HepG2 (cell line): ENCODE measurements around the gene SMIM1. TPM values are rescaled to one million over a fixed set of nuclear protein-coding genes. Genes with fewer than 3 reads are reported as not detected.

ENCODE experiments used
- ATAC-seq: fragments of 200-7000 bp; cut with Tn5 transposase; 3 replicates; pipeline ENCODE4 v1.9.1; 2020; ENCODE audit warnings: mild to moderate bottlenecking, moderate library complexity
- Bru-seq: library from RNA; stranded (reverse); fragments of 400-500 nt; gene quantifications from one replicate; lab custom pipeline; 2021; lab: Mats Ljungman, UMichigan
- BruChase-seq, 2 experiments: library from RNA; stranded (reverse); fragments of 400-500 nt; gene quantifications; one replicate each; lab custom pipeline; 2021; lab: Mats Ljungman, UMichigan
- BruUV-seq: library from RNA; stranded (reverse); fragments of 400-500 nt; replicated peaks from 2 replicates; lab custom pipeline; 2021; lab: Mats Ljungman, UMichigan
- CTCF ChIA-PET: fragments of 300-600 bp; formaldehyde crosslinking; extraction: SDS; loops from one replicate; lab custom pipeline; 2021; ENCODE audit warnings: low total read pairs, inconsistent platforms, low intra/inter-chr PET ratio; lab: Yijun Ruan, JAX
- POLR2A ChIA-PET: fragments of 350-600 bp; sonication (Branson Sonifier 250); formaldehyde crosslinking; loops from one replicate; lab custom pipeline; 2020; ENCODE audit warnings: antibody characterized with exemption, inconsistent platforms; lab: Yijun Ruan, JAX
- DNase-seq: peaks from one replicate; pipeline ENCODE4 v3.0.0-alpha.2; 2015; ENCODE audit warnings: low spot score
- FAIRE-seq: peaks from 3 replicates; lab custom pipeline; 2011; peaks lifted over from hg19 to GRCh38; lab: Jason Lieb, UNC
- H2AFZ ChIP-seq: one replicate; pipeline ENCODE4 v1.6.1; 2011; ENCODE audit warnings: low read length, inconsistent platforms
- H3K27ac ChIP-seq: fragments of 300-600 bp; 3 replicates; pipeline ENCODE4 v1.8.0; 2011; ENCODE audit warnings: mixed run types, mild to moderate bottlenecking, mixed read lengths, low read length, inconsistent platforms; ENCODE audit not compliant: insufficient read depth; ENCODE audit errors: extremely low read length
- H3K27me3 ChIP-seq, 2 experiments: fragments of 200-600 bp in 1 of 2; 2 replicates in 1 of 2; 3 replicates in 1 of 2; pipeline versions ENCODE4 v1.6.0 to v1.8.0; 2011; ENCODE audit warnings: low read length in 2 of 2, mild to moderate bottlenecking in 2 of 2, moderate library complexity in 2 of 2, inconsistent platforms in 1 of 2; ENCODE audit not compliant: insufficient read depth in 2 of 2, control insufficient read depth in 1 of 2
- H3K36me3 ChIP-seq, 2 experiments: fragments of 200-600 bp in 1 of 2; replicated peaks in 1 of 2; 2 replicates in 1 of 2; 3 replicates in 1 of 2; pipeline versions ENCODE4 v1.5.1 to v1.8.0; 2011; ENCODE audit warnings: low read length in 2 of 2, inconsistent platforms in 1 of 2; ENCODE audit not compliant: insufficient read depth in 2 of 2, control insufficient read depth in 1 of 2
- H3K4me1 ChIP-seq: 2 replicates; pipeline ENCODE4 v1.5.1; 2012; ENCODE audit warnings: low read length, inconsistent platforms; ENCODE audit not compliant: insufficient read depth
- H3K4me2 ChIP-seq: 2 replicates; pipeline ENCODE4 v1.6.0; 2011; ENCODE audit warnings: low read depth, low read length, inconsistent platforms
- H3K4me3 ChIP-seq, 3 experiments: fragments of 200-600 bp in 1 of 3; sonication (generic), shearing (Covaris generic) in 1 of 3; replicated peaks in 1 of 3; 2 replicates each; pipeline ENCODE4 v1.5.1; 2011 to 2016; ENCODE audit warnings: low read length in 3 of 3, inconsistent platforms in 2 of 3, low read depth in 2 of 3, mild to moderate bottlenecking in 2 of 3, control low read depth in 1 of 3, mixed read lengths in 1 of 3; ENCODE audit not compliant: insufficient read depth in 1 of 3
- H3K79me2 ChIP-seq: one replicate; pipeline ENCODE4 v1.6.1; 2011; ENCODE audit warnings: low read length, inconsistent platforms; ENCODE audit not compliant: insufficient read depth
- H3K9ac ChIP-seq: 2 replicates; pipeline ENCODE4 v1.6.0; 2011; ENCODE audit warnings: mild to moderate bottlenecking, low read depth, low read length, inconsistent platforms; ENCODE audit not compliant: insufficient read depth
- H3K9me3 ChIP-seq: 2 replicates; pipeline ENCODE4 v1.5.1; 2012; ENCODE audit warnings: mild to moderate bottlenecking, low read length
- H4K20me1 ChIP-seq: 2 replicates; pipeline ENCODE4 v1.6.0; 2011; ENCODE audit warnings: inconsistent platforms, mild to moderate bottlenecking, low read length, moderate library complexity; ENCODE audit not compliant: insufficient read depth
- FOXP1 ChIP-seq, 2 experiments: fragments of 450-650 bp in 1 of 2; IDR thresholded peaks; 2 replicates each; pipeline ENCODE4 v1.6.1; 2017 to 2018; ENCODE audit warnings: antibody characterized with exemption in 1 of 2
- HNRNPK ChIP-seq: fragments of 200-400 bp; formaldehyde crosslinking; IDR thresholded peaks from 2 replicates; pipeline ENCODE4 v1.6.1; 2018; ENCODE audit warnings: low read length, low read depth, moderate library complexity, mild to moderate bottlenecking; ENCODE audit not compliant: poor library complexity, severe bottlenecking
- HOXA3 ChIP-seq: sonication (generic); formaldehyde crosslinking; IDR thresholded peaks from 2 replicates; pipeline ENCODE4 v1.5.0; 2020; ENCODE audit warnings: missing genetic modification reagents
- MED1 ChIP-seq: sonication (generic); formaldehyde crosslinking; IDR thresholded peaks from 2 replicates; pipeline ENCODE4 v1.4.0; 2020; ENCODE audit warnings: missing genetic modification reagents
- SRF ChIP-seq: IDR thresholded peaks from 2 replicates; pipeline ENCODE4 v1.6.1; 2011; ENCODE audit warnings: mild to moderate bottlenecking, low read depth, low read length, moderate library complexity
- TAF15 ChIP-seq: fragments of 200-400 bp; formaldehyde crosslinking; IDR thresholded peaks from one replicate; pipeline ENCODE4 v1.6.1; 2018; ENCODE audit warnings: mild to moderate bottlenecking, low read depth, low read length; ENCODE audit not compliant: poor library complexity, severe bottlenecking
- THRA ChIP-seq: sonication (generic); formaldehyde crosslinking; IDR thresholded peaks from 2 replicates; pipeline ENCODE4 v1.4.0; 2020; ENCODE audit warnings: missing genetic modification reagents, borderline replicate concordance
- ZNF160 ChIP-seq: sonication (generic); formaldehyde crosslinking; IDR thresholded peaks from 2 replicates; pipeline ENCODE4 v1.8.0; 2022; ENCODE audit warnings: mild to moderate bottlenecking, inconsistent platforms, missing genetic modification reagents
- ZNF205 ChIP-seq: IDR thresholded peaks from 2 replicates; pipeline ENCODE4 v1.6.1; 2018; ENCODE audit warnings: missing biosample characterization, missing genetic modification reagents
- ZNF230 ChIP-seq: sonication (generic); formaldehyde crosslinking; IDR thresholded peaks from 2 replicates; pipeline ENCODE4 v1.4.0; 2020; ENCODE audit warnings: mild to moderate bottlenecking, missing genetic modification reagents
- ZNF260 ChIP-seq: sonication (generic); formaldehyde crosslinking; IDR thresholded peaks from 2 replicates; pipeline ENCODE4 v1.4.0; 2020; ENCODE audit warnings: missing genetic modification reagents, low read depth, mild to moderate bottlenecking, borderline replicate concordance
- ZNF34 ChIP-seq: sonication (generic); formaldehyde crosslinking; IDR thresholded peaks from 2 replicates; pipeline ENCODE4 v1.4.0; 2020; ENCODE audit warnings: mild to moderate bottlenecking, missing genetic modification reagents, borderline replicate concordance
- ZNF768 ChIP-seq: sonication (generic); formaldehyde crosslinking; IDR thresholded peaks from 2 replicates; pipeline ENCODE4 v1.4.0; 2020; ENCODE audit warnings: missing genetic modification reagents
- WGBS: methylation state at CpG from one replicate; pipeline ENCODE4 v1.1.6; 2017; ENCODE audit warnings: low lambda C conversion rate; 5-methylcytosine and 5-hydroxymethylcytosine counted together
- in situ Hi-C: cut with HindIII; loops from 2 replicates; pipeline ENCODE4 v1.10.0; 2017; ENCODE audit warnings: low pct_unique_long_range_greater_than_20kb; ENCODE audit not compliant: extremely low pct_ligation_motif_present
- intact Hi-C: fragments of 100-400 bp; cut with micrococcal nuclease; formaldehyde crosslinking; loops from one replicate; pipeline ENCODE4 v1.10.0; 2022; ENCODE audit not compliant: unreplicated experiment
- long read RNA-seq, 2 experiments: library from RNA in 1 of 2; library from polyadenylated mRNA in 1 of 2; stranded (forward) in 1 of 2; unstranded in 1 of 2; transcript quantifications; one replicate each; pipeline ENCODE4 v2.0.0, GENCODE V29; 2019 to 2022
- polyA minus RNA-seq, 3 experiments: library from RNA; depleted of rRNA, polyadenylated mRNA; stranded (reverse); fragments of >200 nt; gene quantifications; 2 replicates each; pipeline ENCODE4 v1.2.3, GENCODE V29; 2011; ENCODE audit warnings: low replicate concordance in 1 of 3
- polyA plus RNA-seq, 8 experiments: library from polyadenylated mRNA; depleted of rRNA in 3 of 8; stranded (reverse) in 7 of 8; unstranded in 1 of 8; fragments of >200 nt; fragmentation: Illumina TruSeq in 4 of 8; extraction: Trizol in 4 of 8; gene quantifications; 2 replicates each; pipeline versions ENCODE4 v1.2.1 to v1.2.3, GENCODE V29; 2011 to 2016; ENCODE audit warnings: low read depth in 4 of 8, missing spikeins in 1 of 8, mixed read lengths in 1 of 8; ENCODE audit not compliant: insufficient read depth in 1 of 8
- total RNA-seq, 5 experiments: library from RNA; depleted of rRNA; stranded (reverse); fragments of >200 nt; fragmentation: Illumina TruSeq; extraction: Trizol; gene quantifications; 2 replicates each; pipeline ENCODE4 v1.2.3, GENCODE V29; 2016; ENCODE audit warnings: low read depth in 1 of 5
- TF ChIP-seq, protein P1 (sequence below): IDR thresholded peaks from 2 replicates; pipeline ENCODE4 v1.6.1; 2016; ENCODE audit warnings: control low read depth

SMIM1 gene, protein sequence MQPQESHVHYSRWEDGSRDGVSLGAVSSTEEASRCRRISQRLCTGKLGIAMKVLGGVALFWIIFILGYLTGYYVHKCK
- total RNA-seq (2016; rRNA removed; fragmentation: Illumina TruSeq; extraction: Trizol) (55.8 and 56.3 TPM in 2 replicates), polyA plus RNA-seq (2011; rRNA removed) (12.4 and 22.2 TPM in 2 replicates), polyA minus RNA-seq (2011; rRNA and poly(A)+ RNA removed; ENCODE audit: low replicate concordance) (29.5 TPM in 1 of 2 replicates, not detected in the other), Bru-seq, nascent RNA (percentile 85 among the genes with signal in this experiment), BruChase-seq, experiment 1, labeled RNA remaining after a 6-hour chase (percentile 50 among the genes with signal in this experiment), BruChase-seq, experiment 2, labeled RNA remaining after a 2-hour chase (percentile 56 among the genes with signal in this experiment)
- 360 and 516 TPM in 2 replicates for total RNA-seq (2016; cell fraction: cytosol; rRNA removed; fragmentation: Illumina TruSeq; extraction: Trizol; ENCODE audit: low read depth)
- total RNA-seq (2016; cell fraction: insoluble cytoplasmic fraction; rRNA removed; fragmentation: Illumina TruSeq; extraction: Trizol): 54.3 and 58.0 TPM in 2 replicates
- 94.8 and 147 TPM in 2 replicates for total RNA-seq (2016; cell fraction: membrane; rRNA removed; fragmentation: Illumina TruSeq; extraction: Trizol)
- 35.3 and 45.5 TPM in 2 replicates for total RNA-seq (2016; cell fraction: nucleus; rRNA removed; fragmentation: Illumina TruSeq; extraction: Trizol)
- 15.0 and 35.9 TPM in 2 replicates for polyA plus RNA-seq (2011; cell fraction: cytosol; rRNA removed)
- 20.1 and 21.5 TPM in 2 replicates for polyA plus RNA-seq (2011; cell fraction: nucleus; rRNA removed)
- 18.7 and 18.9 TPM in 2 replicates for polyA plus RNA-seq (2012)
- 172 and 230 TPM in 2 replicates for polyA plus RNA-seq (2016; cell fraction: cytosol; fragmentation: Illumina TruSeq; extraction: Trizol; ENCODE audit: low read depth)
- 45.5 and 47.9 TPM in 2 replicates for polyA plus RNA-seq (2016; cell fraction: insoluble cytoplasmic fraction; fragmentation: Illumina TruSeq; extraction: Trizol; ENCODE audit: low read depth)
- 82.1 and 104 TPM in 2 replicates for polyA plus RNA-seq (2016; cell fraction: membrane; fragmentation: Illumina TruSeq; extraction: Trizol; ENCODE audit: low read depth)
- polyA plus RNA-seq (2016; cell fraction: nucleus; fragmentation: Illumina TruSeq; extraction: Trizol; ENCODE audit: insufficient read depth, low read depth): 32.0 and 32.8 TPM in 2 replicates
- polyA minus RNA-seq (2011; cell fraction: cytosol; rRNA and poly(A)+ RNA removed): 18.6 and 19.1 TPM in 2 replicates
- polyA minus RNA-seq (2011; cell fraction: nucleus; rRNA and poly(A)+ RNA removed): 17.1 and 18.4 TPM in 2 replicates
- long read RNA-seq, experiment 1, transcript SMIM1-201 (4 exons, 547 nt): major isoform, 37 of 57 reads
- long read RNA-seq, experiment 1, partial matches to known transcripts: 12 of 57 reads
- long read RNA-seq, experiment 1, other reads (novel, unspliced or antisense): 4 of 57 reads
- long read RNA-seq, experiment 2, transcript SMIM1-201 (4 exons, 547 nt): major isoform, 30 of 49 reads
- long read RNA-seq, experiment 2, partial matches to known transcripts: 14 of 49 reads
- long read RNA-seq, experiment 2, other reads (novel, unspliced or antisense): 4 of 49 reads

GRCh38 chr1:3772715-3773571, at the start of gene SMIM1:
Gene SMIM1 (plus strand): TSS chr1:3772749. CDS start chr1:3775374, 2,625 bp downstream.
- Histone ChIP-seq H3K27me3 (no peaks in the 10 kb centered on the region), H4K20me1 (no peaks in the 10 kb centered on the region), H3K36me3 (no peaks in the 10 kb centered on the region), H3K27ac (peak within 1 kb of the TSS; percentile 86), H3K79me2 (peaks cover 18% of the 10 kb centered on the region), H3K4me3 (peak within 1 kb of the TSS; percentile 89 to 90 (median 90)), H3K4me2 (peak within 1 kb of the TSS; percentile 93), H3K9me3 (no peaks in the 10 kb centered on the region), H2AFZ (no peak within 1 kb of the TSS), H3K4me1 (peaks cover 64% of the 10 kb centered on the region), H3K9ac (peak within 1 kb of the TSS; percentile 81)
- in situ Hi-C loops (no loop called here), intact Hi-C loops (loop anchor here (10.0 kb wide), 1 partner anchor 132 kb away; the partner anchor contains the start of gene C1orf174)
- WGBS: 0% methylated on average over 12 of the region's 55 CpGs
- BruUV-seq: TSS peak; percentile 45
- peak; percentile 36 for FAIRE-seq
- ChIA-PET CTCF (no interaction called here), POLR2A (interaction anchor here (1.1 to 1.8 kb wide), 2 partner anchors 12 to 15 kb away, joined by 5 to 10 read pairs; no protein-coding TSS in a partner anchor)
- peak; percentile 0 for ATAC-seq
- DNase-seq: peak; percentile 52
- TF ChIP-seq MED1 (CRISPR knock-in tag): no peak
- peak; percentile 60 for TF ChIP-seq HOXA3 (CRISPR knock-in tag)
- no peak for TF ChIP-seq HNRNPK
- peak; percentile 15; the same call in 1 of the 2 replicates for TF ChIP-seq ZNF205 (CRISPR knock-in tag)
- TF ChIP-seq, protein P1, sequence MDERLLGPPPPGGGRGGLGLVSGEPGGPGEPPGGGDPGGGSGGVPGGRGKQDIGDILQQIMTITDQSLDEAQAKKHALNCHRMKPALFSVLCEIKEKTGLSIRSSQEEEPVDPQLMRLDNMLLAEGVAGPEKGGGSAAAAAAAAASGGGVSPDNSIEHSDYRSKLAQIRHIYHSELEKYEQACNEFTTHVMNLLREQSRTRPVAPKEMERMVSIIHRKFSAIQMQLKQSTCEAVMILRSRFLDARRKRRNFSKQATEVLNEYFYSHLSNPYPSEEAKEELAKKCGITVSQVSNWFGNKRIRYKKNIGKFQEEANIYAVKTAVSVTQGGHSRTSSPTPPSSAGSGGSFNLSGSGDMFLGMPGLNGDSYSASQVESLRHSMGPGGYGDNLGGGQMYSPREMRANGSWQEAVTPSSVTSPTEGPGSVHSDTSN: no peak
- no peak; the same call in 1 of the 2 replicates for TF ChIP-seq ZNF160 (CRISPR knock-in tag)
- TF ChIP-seq FOXP1 (IDR thresholded peaks at IDR 0.05): no peak
- TF ChIP-seq FOXP1 (CRISPR knock-in tag; IDR thresholded peaks at IDR 0.05): no peak
- TF ChIP-seq ZNF768 (CRISPR knock-in tag): peak; percentile 70
- TF ChIP-seq SRF: no peak
- TF ChIP-seq ZNF230 (CRISPR knock-in tag): 0 out of 2 replicates have a peak, but pooled peaks have one; percentile 22
- no peak for TF ChIP-seq ZNF260 (CRISPR knock-in tag)
- TF ChIP-seq TAF15: peak; percentile 49
- peak; percentile 35; the same call in 1 of the 2 replicates for TF ChIP-seq THRA
- TF ChIP-seq ZNF34 (CRISPR knock-in tag): 0 out of 2 replicates have a peak, but pooled peaks have one; percentile 29
